ENCODE results near the gene DNAJC3.

The DNAJC3 gene

GRCh38 chr13:95833719-95834118 is 156.8 kb downstream of the DNAJC3 start:
- H3K27me3 ChIP-seq (ENCODE audit: insufficient read depth, low read length), result no peaks in the 10 kb centered on the region
- peaks cover 10% of the 10 kb centered on the region for H3K4me1 ChIP-seq (ENCODE audit: control insufficient read depth, insufficient read depth, low read length, unreplicated experiment)
- no peak overlapping the region for H3K27ac ChIP-seq (ENCODE audit: low read depth, low read length)
- H3K36me3 ChIP-seq (ENCODE audit: insufficient read depth, low read length), result no peaks in the 10 kb centered on the region; the same call in 1 of the 2 replicates
- H3K4me3 ChIP-seq (ENCODE audit: low read depth, low read length), result no peak overlapping the region
- H3K79me2 ChIP-seq (ENCODE audit: control insufficient read depth, insufficient read depth, low read length, unreplicated experiment), result no peaks in the 10 kb centered on the region
- H2AFZ ChIP-seq (ENCODE audit: low read length, unreplicated experiment), result no peak overlapping the region

DNA sequence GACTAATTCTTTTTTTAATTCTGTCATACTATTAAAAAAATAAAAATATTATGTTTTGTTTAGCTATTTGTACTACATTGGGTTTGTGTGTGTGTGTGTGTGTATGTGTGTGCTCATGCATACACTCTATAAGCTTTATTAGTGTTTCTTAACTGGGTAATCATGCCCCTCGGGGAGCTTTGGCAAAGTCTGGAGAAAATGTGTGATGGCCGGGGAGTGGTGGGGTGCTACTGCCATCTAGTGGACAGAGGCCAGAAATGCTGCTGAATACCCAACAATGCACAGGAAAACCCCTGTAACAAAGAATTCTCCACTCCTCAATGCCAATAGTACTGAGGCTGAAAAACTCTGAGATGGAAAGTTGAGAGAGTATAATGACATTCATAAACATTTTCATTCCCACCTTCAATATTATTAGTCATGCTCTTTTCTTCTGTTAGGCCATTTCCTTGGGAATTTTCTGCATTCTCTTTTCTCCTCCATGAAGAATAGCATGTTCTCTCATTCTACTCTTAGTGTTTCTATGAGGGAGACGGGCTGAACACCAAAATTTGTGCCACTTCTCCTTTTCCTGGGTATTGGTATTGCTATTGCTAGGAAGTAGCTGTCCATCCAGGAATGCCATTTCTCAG is 157.3 kb downstream of the DNAJC3 start:
- no peak overlapping the region for H3K4me3 ChIP-seq (ENCODE audit: low read depth, low read length)
- H3K36me3 ChIP-seq (ENCODE audit: insufficient read depth, low read length), result peaks cover under 1% of the 10 kb centered on the region; the same call in 1 of the 2 replicates
- H3K4me1 ChIP-seq (ENCODE audit: control insufficient read depth, insufficient read depth, low read length, unreplicated experiment), result peaks cover 10% of the 10 kb centered on the region
- no peak overlapping the region for H2AFZ ChIP-seq (ENCODE audit: low read length, unreplicated experiment)
- H3K27ac ChIP-seq (ENCODE audit: low read depth, low read length), result no peak overlapping the region
- no peaks in the 10 kb centered on the region for H3K79me2 ChIP-seq (ENCODE audit: control insufficient read depth, insufficient read depth, low read length, unreplicated experiment)
- no peaks in the 10 kb centered on the region for H3K27me3 ChIP-seq (ENCODE audit: insufficient read depth, low read length)

GRCh38 chr13:95841894-95842293 is 165.0 kb downstream of the DNAJC3 start:
- Histone ChIP-seq H3K27me3 (ENCODE audit: insufficient read depth, low read length) (no peaks in the 10 kb centered on the region), H3K4me3 (ENCODE audit: low read depth, low read length) (no peak overlapping the region), H3K4me1 (ENCODE audit: control insufficient read depth, insufficient read depth, low read length, unreplicated experiment) (no peaks in the 10 kb centered on the region), H3K27ac (ENCODE audit: low read depth, low read length) (no peak overlapping the region), H3K36me3 (ENCODE audit: insufficient read depth, low read length) (peaks cover 12% of the 10 kb centered on the region), H3K79me2 (ENCODE audit: control insufficient read depth, insufficient read depth, low read length, unreplicated experiment) (no peaks in the 10 kb centered on the region), H2AFZ (ENCODE audit: low read length, unreplicated experiment) (no peak overlapping the region)

DNA sequence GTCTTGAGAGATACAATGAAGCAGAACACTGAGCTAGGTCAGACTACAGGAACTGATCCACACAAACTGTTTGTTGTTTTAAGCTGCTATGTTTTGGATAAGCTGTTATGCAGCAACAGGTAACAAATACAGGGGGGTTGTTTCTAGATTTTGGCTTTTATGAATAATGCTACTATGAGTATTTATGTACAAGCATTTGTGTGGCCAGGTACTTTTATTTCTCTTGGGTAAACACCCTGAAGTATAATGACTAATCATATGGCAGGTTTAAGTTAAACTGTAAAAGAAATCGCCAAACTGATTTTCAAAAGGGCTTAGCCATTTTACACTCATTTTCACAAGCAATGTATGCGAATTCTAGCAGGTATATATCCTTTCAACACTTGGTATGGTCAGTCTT is 166.0 kb downstream of the DNAJC3 start:
- Histone ChIP-seq H3K79me2 (ENCODE audit: control insufficient read depth, insufficient read depth, low read length, unreplicated experiment) (no peaks in the 10 kb centered on the region), H3K36me3 (ENCODE audit: insufficient read depth, low read length) (peaks cover 13% of the 10 kb centered on the region), H3K27me3 (ENCODE audit: insufficient read depth, low read length) (no peaks in the 10 kb centered on the region), H3K4me1 (ENCODE audit: control insufficient read depth, insufficient read depth, low read length, unreplicated experiment) (no peaks in the 10 kb centered on the region), H2AFZ (ENCODE audit: low read length, unreplicated experiment) (no peak overlapping the region), H3K27ac (ENCODE audit: low read depth, low read length) (no peak overlapping the region), H3K4me3 (ENCODE audit: low read depth, low read length) (no peak overlapping the region)

All from ACC112 (cell line).